Fibroblast of lung (primary cell): Measurements from ENCODE around the gene ZNF532.

Experiments
- EZH2 ChIP-seq: IDR thresholded peaks from 2 replicates; pipeline ENCODE4 v1.5.1; 2012; ENCODE audit warnings: low read length, control low read depth, mild to moderate bottlenecking; ENCODE audit errors: missing control alignments
- TF ChIP-seq, protein P1 (sequence below), 2 donors: IDR thresholded peaks in 1 of 2; conservative IDR thresholded peaks in 1 of 2; 1 replicate in 1 of 2; 2 replicates in 1 of 2; pipeline ENCODE4 v1.5.1; 2011 to 2012; ENCODE audit warnings: low read length in 2 of 2, control low read depth in 1 of 2, inconsistent platforms in 1 of 2, low read depth in 1 of 2, mild to moderate bottlenecking in 1 of 2

DNA sequence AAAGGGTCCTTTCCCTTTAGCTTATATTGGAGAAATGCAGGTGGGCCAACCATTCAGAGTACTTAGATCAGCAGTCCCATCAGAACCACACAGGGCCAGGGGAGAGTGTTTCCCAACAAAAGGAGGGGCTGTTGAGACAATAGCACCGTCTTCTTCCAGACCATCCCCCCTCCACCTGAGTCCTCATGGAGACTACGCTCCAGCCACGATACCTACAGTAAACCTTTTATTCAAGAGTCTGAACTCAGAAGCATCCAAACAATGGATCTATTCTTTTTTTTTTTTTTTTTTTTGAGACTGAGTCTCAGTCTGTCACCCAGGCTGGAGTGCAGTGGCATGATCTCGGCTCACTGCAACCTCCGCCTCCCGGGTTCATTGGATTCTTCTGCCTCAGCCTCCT, 25.7 kb upstream of the ZNF532 start:
- TF ChIP-seq, protein P1, sequence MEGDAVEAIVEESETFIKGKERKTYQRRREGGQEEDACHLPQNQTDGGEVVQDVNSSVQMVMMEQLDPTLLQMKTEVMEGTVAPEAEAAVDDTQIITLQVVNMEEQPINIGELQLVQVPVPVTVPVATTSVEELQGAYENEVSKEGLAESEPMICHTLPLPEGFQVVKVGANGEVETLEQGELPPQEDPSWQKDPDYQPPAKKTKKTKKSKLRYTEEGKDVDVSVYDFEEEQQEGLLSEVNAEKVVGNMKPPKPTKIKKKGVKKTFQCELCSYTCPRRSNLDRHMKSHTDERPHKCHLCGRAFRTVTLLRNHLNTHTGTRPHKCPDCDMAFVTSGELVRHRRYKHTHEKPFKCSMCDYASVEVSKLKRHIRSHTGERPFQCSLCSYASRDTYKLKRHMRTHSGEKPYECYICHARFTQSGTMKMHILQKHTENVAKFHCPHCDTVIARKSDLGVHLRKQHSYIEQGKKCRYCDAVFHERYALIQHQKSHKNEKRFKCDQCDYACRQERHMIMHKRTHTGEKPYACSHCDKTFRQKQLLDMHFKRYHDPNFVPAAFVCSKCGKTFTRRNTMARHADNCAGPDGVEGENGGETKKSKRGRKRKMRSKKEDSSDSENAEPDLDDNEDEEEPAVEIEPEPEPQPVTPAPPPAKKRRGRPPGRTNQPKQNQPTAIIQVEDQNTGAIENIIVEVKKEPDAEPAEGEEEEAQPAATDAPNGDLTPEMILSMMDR (conservative IDR thresholded peaks at IDR 0.05 in 1 of 2, IDR thresholded peaks at IDR 0.05 in 1 of 2; ENCODE audit: low read depth in 1 of 2, low read length in 2 of 2), result no peak
- no peak for TF ChIP-seq EZH2
